HG02610 (cell line): ENCODE results near the gene CCDC78.
"Not testable (repeated sequence)": the region's sequence is repeated elsewhere in the genome, so short reads cannot be mapped to it uniquely, and the experiment has no call there.

ENCODE experiments used
- ATAC-seq: cut with Tn5 transposase; IDR thresholded peaks from one replicate; pipeline ENCODE4 v1.9.1; 2021; ENCODE audit warnings: mild to moderate bottlenecking, moderate library complexity; ENCODE audit not compliant: unreplicated experiment

Gene CCDC78

GRCh38 chr16:714079-714478 is 12.2 kb downstream of the CCDC78 start:
- no peak for ATAC-seq

GRCh38 chr16:712740-713250 is 13.4 kb downstream of the CCDC78 start:
- not testable (repeated sequence) for ATAC-seq

GRCh38 chr16:711548-712320 is 14.5 kb downstream of the CCDC78 start:
- ATAC-seq, result peak; percentile 43

GRCh38 chr16:711084-711483 is 15.2 kb downstream of the CCDC78 start:
- no peak for ATAC-seq

- ATAC-seq, result no peak
These were observed 15.7 kb downstream of the CCDC78 start for GRCh38 chr16:710500-711075.

GRCh38 chr16:709566-710499 is 16.4 kb downstream of the CCDC78 start:
- ATAC-seq, result no peak

GRCh38 chr16:708959-709358 is 17.3 kb downstream of the CCDC78 start:
- ATAC-seq, result no peak

GRCh38 chr16:708019-708418 is 18.2 kb downstream of the CCDC78 start:
- ATAC-seq, result no peak

- no peak for ATAC-seq
These were observed 19.1 kb downstream of the CCDC78 start for GRCh38 chr16:707062-707538.

GRCh38 chr16:706189-707061 is 19.8 kb downstream of the CCDC78 start:
- no peak for ATAC-seq

- ATAC-seq, result no peak
These were observed 20.6 kb downstream of the CCDC78 start, which contains the start of gene FBXL16 for GRCh38 chr16:705431-706188. Gene FBXL16, minus strand, starts transcription at chr16:705801. Its CDS starts 8,396 bp downstream, at chr16:697405.

- no peak for ATAC-seq
These were observed 21.5 kb downstream of the CCDC78 start for GRCh38 chr16:704552-705380.

- ATAC-seq, result no peak
These were observed 22.2 kb downstream of the CCDC78 start for GRCh38 chr16:704047-704446.

- no peak for ATAC-seq
These were observed 22.8 kb downstream of the CCDC78 start for GRCh38 chr16:703406-703805.

- ATAC-seq, result no peak
These were observed 23.9 kb downstream of the CCDC78 start for GRCh38 chr16:702341-702740.

- no peak for ATAC-seq
These were observed 25.3 kb downstream of the CCDC78 start for GRCh38 chr16:700684-701584.

- no peak for ATAC-seq
These were observed 27.2 kb downstream of the CCDC78 start for GRCh38 chr16:698911-699671.
